H9 (cell line): ENCODE results near the gene DYNC1H1. TPM values are rescaled to one million over a fixed set of nuclear protein-coding genes. Genes with fewer than 3 reads are reported as not detected.

Experiments
- DNase-seq: peaks from one replicate; pipeline ENCODE4 v3.0.0-alpha.2; 2017
- H2AFZ ChIP-seq: one replicate; pipeline ENCODE4 v1.6.1; 2013; ENCODE audit warnings: mild to moderate bottlenecking, low read length, control low read depth, moderate library complexity
- H2AK5ac ChIP-seq: 2 replicates; pipeline ENCODE4 v1.6.1; 2013; ENCODE audit warnings: low read length, control low read depth, mixed read lengths; ENCODE audit not compliant: insufficient read length
- H2BK120ac ChIP-seq: one replicate; pipeline ENCODE4 v1.6.1; 2013; ENCODE audit warnings: low read depth, mild to moderate bottlenecking, low read length, control low read depth, inconsistent platforms; ENCODE audit not compliant: poor library complexity, severe bottlenecking
- H2BK12ac ChIP-seq: 2 replicates; pipeline ENCODE4 v1.6.1; 2013; ENCODE audit warnings: low read length, control low read depth, mixed read lengths, low read depth; ENCODE audit not compliant: insufficient read length
- H2BK15ac ChIP-seq: 2 replicates; pipeline ENCODE4 v1.6.1; 2013; ENCODE audit warnings: low read depth, low read length, control low read depth
- H2BK20ac ChIP-seq: one replicate; pipeline ENCODE4 v1.6.1; 2013; ENCODE audit warnings: low read depth, mild to moderate bottlenecking, low read length, control low read depth, inconsistent platforms; ENCODE audit not compliant: poor library complexity, severe bottlenecking
- H2BK5ac ChIP-seq: 2 replicates; pipeline ENCODE4 v1.6.1; 2013; ENCODE audit warnings: low read length, control low read depth, mixed read lengths; ENCODE audit not compliant: insufficient read length
- H3K14ac ChIP-seq: 2 replicates; pipeline ENCODE4 v1.6.1; 2013; ENCODE audit warnings: low read length, control low read depth; ENCODE audit not compliant: insufficient read depth
- H3K18ac ChIP-seq: 2 replicates; pipeline ENCODE4 v1.6.1; 2013; ENCODE audit warnings: low read depth, mild to moderate bottlenecking, mixed read lengths, low read length, control low read depth; ENCODE audit not compliant: insufficient read length
- H3K23ac ChIP-seq: 2 replicates; pipeline ENCODE4 v1.6.1; 2013; ENCODE audit warnings: low read length, control low read depth, mixed read lengths, low read depth; ENCODE audit not compliant: insufficient read length
- H3K23me2 ChIP-seq: 2 replicates; pipeline ENCODE4 v1.6.1; 2013; ENCODE audit warnings: low read depth, mild to moderate bottlenecking, mixed read lengths, low read length, control low read depth; ENCODE audit not compliant: insufficient read length, poor library complexity, severe bottlenecking
- H3K27ac ChIP-seq: 2 replicates; pipeline ENCODE4 v1.5.1; 2013; ENCODE audit warnings: low read length, control low read depth, mixed read lengths, low read depth; ENCODE audit not compliant: insufficient read length
- H3K27me3 ChIP-seq: 2 replicates; pipeline ENCODE4 v1.6.1; 2013; ENCODE audit warnings: low read length, control low read depth, inconsistent platforms; ENCODE audit not compliant: insufficient read depth
- H3K4ac ChIP-seq: 2 replicates; pipeline ENCODE4 v1.6.1; 2013; ENCODE audit warnings: low read depth, mild to moderate bottlenecking, control low read depth, inconsistent platforms, low read length, moderate library complexity
- H3K4me1 ChIP-seq: 2 replicates; pipeline ENCODE4 v1.6.1; 2013; ENCODE audit warnings: low read length, control low read depth, inconsistent platforms; ENCODE audit not compliant: insufficient read depth
- H3K4me2 ChIP-seq: 2 replicates; pipeline ENCODE4 v1.6.1; 2013; ENCODE audit warnings: low read length, control low read depth, mixed read lengths; ENCODE audit not compliant: insufficient read length, insufficient read depth
- H3K56ac ChIP-seq: 2 replicates; pipeline ENCODE4 v1.6.1; 2013; ENCODE audit warnings: low read depth, mild to moderate bottlenecking, mixed read lengths, low read length, control low read depth; ENCODE audit not compliant: insufficient read length
- H3K79me1 ChIP-seq: 2 replicates; pipeline ENCODE4 v1.6.1; 2013; ENCODE audit warnings: low read depth, mild to moderate bottlenecking, moderate library complexity, low read length, control low read depth, inconsistent platforms; ENCODE audit not compliant: insufficient read depth, poor library complexity, severe bottlenecking
- H3K79me2 ChIP-seq: 2 replicates; pipeline ENCODE4 v1.6.1; 2013; ENCODE audit warnings: low read length, control low read depth, inconsistent platforms; ENCODE audit not compliant: insufficient read depth
- H3K9ac ChIP-seq: 2 replicates; pipeline ENCODE4 v1.6.1; 2013; ENCODE audit warnings: low read length, control low read depth, mixed read lengths; ENCODE audit not compliant: insufficient read length; ENCODE audit errors: extremely low read depth
- H3K9me3 ChIP-seq: one replicate; pipeline ENCODE4 v1.6.1; 2013; ENCODE audit warnings: low read depth, low read length, inconsistent platforms; ENCODE audit not compliant: control insufficient read depth
- H3T11ph ChIP-seq: one replicate; pipeline ENCODE4 v1.6.1; 2013; ENCODE audit warnings: mild to moderate bottlenecking, low read length, control low read depth, inconsistent platforms
- H4K20me1 ChIP-seq: one replicate; pipeline ENCODE4 v1.6.1; 2013; ENCODE audit not compliant: control insufficient read depth, insufficient read length, insufficient read depth
- H4K5ac ChIP-seq: 2 replicates; pipeline ENCODE4 v1.6.1; 2013; ENCODE audit warnings: low read depth, mild to moderate bottlenecking, mixed read lengths, low read length, control low read depth; ENCODE audit not compliant: insufficient read length
- H4K8ac ChIP-seq: replicated peaks from 2 replicates; pipeline ENCODE4 v1.6.1; 2013; ENCODE audit warnings: low read length, control low read depth, mixed read lengths, low read depth; ENCODE audit not compliant: insufficient read length
- H4K91ac ChIP-seq: 2 replicates; pipeline ENCODE4 v1.6.1; 2013; ENCODE audit warnings: low read depth, mild to moderate bottlenecking, moderate library complexity, mixed read lengths, low read length, control low read depth; ENCODE audit not compliant: insufficient read length
- H3K27ac Mint-ChIP-seq, 3 experiments: 2 replicates in 2 of 3; 3 replicates in 1 of 3; pipeline ENCODE4 v1.8.0; 2020 to 2021; ENCODE audit warnings: mixed read lengths in 3 of 3, mild to moderate bottlenecking in 1 of 3, moderate library complexity in 1 of 3
- H3K27me3 Mint-ChIP-seq: 2 replicates; pipeline ENCODE4 v1.8.0; 2021; ENCODE audit warnings: low read depth, mild to moderate bottlenecking, moderate library complexity, mixed read lengths
- H3K36me3 Mint-ChIP-seq, 3 experiments: 2 replicates in 2 of 3; 3 replicates in 1 of 3; pipeline ENCODE4 v1.8.0; 2020 to 2021; ENCODE audit warnings: low read depth in 3 of 3, mixed read lengths in 3 of 3; ENCODE audit not compliant: insufficient read depth in 1 of 3
- H3K4me1 Mint-ChIP-seq, 2 experiments: 2 replicates each; pipeline ENCODE4 v1.8.0; 2020; ENCODE audit warnings: mixed read lengths in 2 of 2
- H3K4me3 Mint-ChIP-seq, 2 experiments: 2 replicates in 1 of 2; 3 replicates in 1 of 2; pipeline ENCODE4 v1.8.0; 2020 to 2021; ENCODE audit warnings: mild to moderate bottlenecking in 2 of 2, mixed read lengths in 2 of 2, moderate library complexity in 1 of 2
- H3K9me3 Mint-ChIP-seq, 2 experiments: 2 replicates in 1 of 2; 3 replicates in 1 of 2; pipeline ENCODE4 v1.8.0; 2020; ENCODE audit warnings: mild to moderate bottlenecking in 2 of 2, mixed read lengths in 2 of 2, moderate library complexity in 1 of 2
- CTCF ChIP-seq: fragments of 200-600 bp; sonication (generic); conservative IDR thresholded peaks from 3 replicates; pipeline ENCODE4 v1.8.0; 2021; ENCODE audit warnings: antibody characterized with exemption, mild to moderate bottlenecking
- WGBS: extraction: QIAGEN DNeasy Blood & Tissue Kit; methylation state at CpG from one replicate; pipeline ENCODE4 v1.1.7; 2013; ENCODE audit warnings: missing lambda C conversion rate, low lambda C conversion rate, mixed read lengths; ENCODE audit not compliant: insufficient read length; ENCODE audit errors: extremely low coverage; 5-methylcytosine and 5-hydroxymethylcytosine counted together
- total RNA-seq: library from RNA; stranded (reverse); gene quantifications from 2 replicates; pipeline ENCODE4 v1.2.1, GENCODE V29; 2021

The DYNC1H1 gene
- total RNA-seq, 1 experiment from 2014 or later = 359 TPM

GRCh38 chr14:102084931-102085330 is 120.6 kb downstream of the DYNC1H1 start:
- 100% methylated on average over 5 of the region's 6 CpGs for WGBS
- no peak overlapping the region for H4K91ac ChIP-seq
- no peak overlapping the region for H2BK15ac ChIP-seq
- H4K8ac ChIP-seq = no peak overlapping the region
- Mint-ChIP-seq H3K9me3 (no peaks in the 10 kb centered on the region; a peak in 1 of 5 replicates), H3K4me3 (peak overlapping the region; percentile 95 to 96), H3K36me3 (peaks cover 60 to 65% (median 64%) of the 10 kb centered on the region in 3 experiments), H3K27me3 (no peaks in the 10 kb centered on the region), H3K4me1 (peaks cover 43 to 52% of the 10 kb centered on the region in 2 experiments), H3K27ac (peak overlapping the region in 1 of 3 experiments; percentile 37; a peak in 2 of 7 replicates)
- H2BK20ac ChIP-seq = no peak overlapping the region
- no peak overlapping the region for H2AK5ac ChIP-seq
- H3K4me2 ChIP-seq = peak overlapping the region; percentile 70
- no peak overlapping the region for H3K27ac ChIP-seq
- no peak overlapping the region for H2BK5ac ChIP-seq
- H3K4me1 ChIP-seq = no peaks in the 10 kb centered on the region
- H3T11ph ChIP-seq = no peak overlapping the region
- no peak overlapping the region for H3K9ac ChIP-seq
- H3K14ac ChIP-seq = no peak overlapping the region
- no peak overlapping the region for H2BK120ac ChIP-seq
- no peak overlapping the region for H2AFZ ChIP-seq
- no peak for DNase-seq
- no peaks in the 10 kb centered on the region for H3K79me1 ChIP-seq
- no peak overlapping the region for H3K4ac ChIP-seq
- H2BK12ac ChIP-seq = no peak overlapping the region
- H3K23ac ChIP-seq = no peak overlapping the region
- H3K9me3 ChIP-seq = no peaks in the 10 kb centered on the region
- H3K18ac ChIP-seq = no peak overlapping the region
- H3K56ac ChIP-seq = no peak overlapping the region
- H3K79me2 ChIP-seq = peaks cover 9% of the 10 kb centered on the region; the same call in 1 of the 2 replicates
- no peaks in the 10 kb centered on the region for H3K27me3 ChIP-seq
- no peak for TF ChIP-seq CTCF
- H3K23me2 ChIP-seq = peaks cover 8% of the 10 kb centered on the region
- H4K5ac ChIP-seq = no peak overlapping the region
- H4K20me1 ChIP-seq = no peaks in the 10 kb centered on the region
